ENCODE results near the gene PPA1. TPM values are rescaled to one million over a fixed set of nuclear protein-coding genes. Genes with fewer than 3 reads are reported as not detected.

The PPA1 gene
- total RNA-seq, 1 experiment from 2014 or later, result 180 TPM

GRCh38 chr10:70190581-70190980 is 42.6 kb downstream of the PPA1 start:
- H3K4me1 Mint-ChIP-seq, result peaks cover 9% of the 10 kb centered on the region
- CTCF ChIA-PET, result interaction anchor here (0.9 to 1.3 kb wide), 2 partner anchors 20 to 74 kb away, joined by 3 to 4 read pairs; partner anchors contain the start of gene SAR1A
- H3K27me3 Mint-ChIP-seq (ENCODE audit: low read depth), result no peaks in the 10 kb centered on the region
- DNase-seq (ENCODE audit: low spot score), result no peak
- POLR2A ChIA-PET, result no interaction called here
- ATAC-seq, result no peak; the same call in 1 of the 2 replicates
- no peak overlapping the region for H3K4me3 Mint-ChIP-seq
- H3K36me3 Mint-ChIP-seq, result no peaks in the 10 kb centered on the region
- no peaks in the 10 kb centered on the region for H3K9me3 Mint-ChIP-seq
- no peak overlapping the region; the same call in 1 of the 2 replicates for H3K27ac Mint-ChIP-seq
- no peak for TF ChIP-seq MAX (CRISPR knock-in tag; IDR thresholded peaks at IDR 0.05)
- TF ChIP-seq CBFB (CRISPR knock-in tag; IDR thresholded peaks at IDR 0.05; ENCODE audit: low read depth), result no peak
- TF ChIP-seq, protein P1, sequence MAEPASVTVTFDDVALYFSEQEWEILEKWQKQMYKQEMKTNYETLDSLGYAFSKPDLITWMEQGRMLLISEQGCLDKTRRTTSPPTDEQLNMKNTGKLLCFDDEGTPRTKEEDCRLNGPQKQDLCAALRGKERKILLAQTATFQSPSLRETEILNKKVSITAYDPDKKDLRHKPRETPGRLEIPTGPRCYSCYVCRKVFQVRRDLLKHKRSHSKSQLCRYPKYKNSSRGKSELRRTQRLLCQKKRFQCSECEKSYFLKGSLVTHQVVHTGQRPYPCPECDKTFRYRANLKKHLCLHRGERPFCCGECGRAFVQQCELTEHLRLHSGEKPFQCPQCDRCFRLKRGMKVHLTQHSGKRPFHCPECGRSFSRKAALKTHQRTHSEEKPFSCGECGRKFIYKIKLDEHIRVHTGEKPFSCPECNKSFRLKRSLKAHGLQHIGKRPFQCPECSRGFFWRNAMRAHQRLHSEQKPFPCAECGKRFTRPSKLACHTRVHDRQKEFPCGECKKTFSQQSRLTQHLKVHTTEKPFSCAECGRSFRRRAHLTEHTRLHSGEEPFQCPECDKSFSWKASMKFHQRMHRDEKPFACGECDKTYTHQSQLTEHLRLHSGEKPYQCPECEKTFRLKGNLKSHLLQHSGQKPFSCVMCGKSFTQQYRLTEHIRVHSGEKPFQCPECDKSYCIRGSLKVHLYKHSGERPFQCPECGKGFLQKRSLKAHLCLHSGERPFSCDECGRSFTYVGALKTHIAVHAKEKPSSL (CRISPR knock-in tag; conservative IDR thresholded peaks at IDR 0.05), result no peak
- TF ChIP-seq USF2 (CRISPR knock-in tag; IDR thresholded peaks at IDR 0.05), result no peak
- TF ChIP-seq ZNF263 (CRISPR knock-in tag; IDR thresholded peaks at IDR 0.05; ENCODE audit: low read depth), result no peak
- TF ChIP-seq SOX15 (CRISPR knock-in tag; IDR thresholded peaks at IDR 0.05), result no peak
- TF ChIP-seq, protein P2, sequence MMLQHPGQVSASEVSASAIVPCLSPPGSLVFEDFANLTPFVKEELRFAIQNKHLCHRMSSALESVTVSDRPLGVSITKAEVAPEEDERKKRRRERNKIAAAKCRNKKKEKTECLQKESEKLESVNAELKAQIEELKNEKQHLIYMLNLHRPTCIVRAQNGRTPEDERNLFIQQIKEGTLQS (CRISPR knock-in tag; conservative IDR thresholded peaks at IDR 0.05), result no peak
- no peak for TF ChIP-seq ERG (CRISPR knock-in tag; IDR thresholded peaks at IDR 0.05)
- TF ChIP-seq MXD4 (CRISPR knock-in tag; IDR thresholded peaks at IDR 0.05; ENCODE audit: borderline replicate concordance), result no peak
- TF ChIP-seq, protein P3, sequence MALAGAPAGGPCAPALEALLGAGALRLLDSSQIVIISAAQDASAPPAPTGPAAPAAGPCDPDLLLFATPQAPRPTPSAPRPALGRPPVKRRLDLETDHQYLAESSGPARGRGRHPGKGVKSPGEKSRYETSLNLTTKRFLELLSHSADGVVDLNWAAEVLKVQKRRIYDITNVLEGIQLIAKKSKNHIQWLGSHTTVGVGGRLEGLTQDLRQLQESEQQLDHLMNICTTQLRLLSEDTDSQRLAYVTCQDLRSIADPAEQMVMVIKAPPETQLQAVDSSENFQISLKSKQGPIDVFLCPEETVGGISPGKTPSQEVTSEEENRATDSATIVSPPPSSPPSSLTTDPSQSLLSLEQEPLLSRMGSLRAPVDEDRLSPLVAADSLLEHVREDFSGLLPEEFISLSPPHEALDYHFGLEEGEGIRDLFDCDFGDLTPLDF (CRISPR knock-in tag; IDR thresholded peaks at IDR 0.05), result no peak
- no peak for TF ChIP-seq RELA (CRISPR knock-in tag; IDR thresholded peaks at IDR 0.05; ENCODE audit: borderline replicate concordance)
- no peak for TF ChIP-seq NFE2L1 (CRISPR knock-in tag; IDR thresholded peaks at IDR 0.05)
- no peak for TF ChIP-seq JAZF1 (CRISPR knock-in tag; IDR thresholded peaks at IDR 0.05)
- TF ChIP-seq FOXJ3 (CRISPR knock-in tag; IDR thresholded peaks at IDR 0.05; ENCODE audit: borderline replicate concordance), result no peak
- TF ChIP-seq, protein P4, sequence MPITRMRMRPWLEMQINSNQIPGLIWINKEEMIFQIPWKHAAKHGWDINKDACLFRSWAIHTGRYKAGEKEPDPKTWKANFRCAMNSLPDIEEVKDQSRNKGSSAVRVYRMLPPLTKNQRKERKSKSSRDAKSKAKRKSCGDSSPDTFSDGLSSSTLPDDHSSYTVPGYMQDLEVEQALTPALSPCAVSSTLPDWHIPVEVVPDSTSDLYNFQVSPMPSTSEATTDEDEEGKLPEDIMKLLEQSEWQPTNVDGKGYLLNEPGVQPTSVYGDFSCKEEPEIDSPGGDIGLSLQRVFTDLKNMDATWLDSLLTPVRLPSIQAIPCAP (CRISPR knock-in tag; IDR thresholded peaks at IDR 0.05), result no peak

DNA sequence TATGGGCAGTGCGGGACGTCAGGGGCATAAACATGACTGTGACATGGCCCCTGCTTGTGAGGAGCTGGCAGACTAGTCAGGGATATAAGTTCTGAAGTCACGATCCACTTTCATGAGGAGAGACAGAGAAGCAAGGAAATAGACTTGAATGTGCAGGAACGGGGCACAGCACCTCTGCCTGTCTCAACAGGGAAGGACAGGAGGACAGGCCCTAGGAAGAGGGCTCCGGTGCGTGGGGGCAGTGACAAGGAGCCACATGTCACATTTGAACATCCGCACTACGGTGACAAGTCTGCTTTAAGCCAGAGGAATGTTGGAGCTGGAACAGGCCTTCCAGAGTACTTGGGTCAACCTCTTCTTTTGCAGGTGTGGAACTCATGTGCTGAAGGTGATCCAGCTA is 43.1 kb downstream of the PPA1 start:
- Mint-ChIP-seq H3K9me3 (no peaks in the 10 kb centered on the region), H3K36me3 (no peaks in the 10 kb centered on the region), H3K4me3 (no peak overlapping the region), H3K27ac (no peak overlapping the region), H3K27me3 (ENCODE audit: low read depth) (peaks cover 4% of the 10 kb centered on the region; the same call in 1 of the 2 replicates), H3K4me1 (peaks cover 9% of the 10 kb centered on the region)
- CTCF ChIA-PET, result interaction anchor here (0.9 to 1.3 kb wide), 2 partner anchors 20 to 75 kb away, joined by 3 to 4 read pairs; partner anchors contain the start of gene SAR1A
- no peak for DNase-seq (ENCODE audit: low spot score)
- no peak for ATAC-seq
- POLR2A ChIA-PET, result no interaction called here
- TF ChIP-seq, protein P4 (CRISPR knock-in tag; IDR thresholded peaks at IDR 0.05), result no peak
- TF ChIP-seq SMAD4 (CRISPR knock-in tag; IDR thresholded peaks at IDR 0.05), result no peak
- TF ChIP-seq FOXJ3 (CRISPR knock-in tag; IDR thresholded peaks at IDR 0.05; ENCODE audit: borderline replicate concordance), result no peak
- TF ChIP-seq ELF4 (CRISPR knock-in tag; IDR thresholded peaks at IDR 0.05; ENCODE audit: low read depth), result no peak
- no peak for TF ChIP-seq IRF2 (CRISPR knock-in tag; IDR thresholded peaks at IDR 0.05; ENCODE audit: borderline replicate concordance, low read depth)
- no peak for TF ChIP-seq PRRX2 (CRISPR knock-in tag; IDR thresholded peaks at IDR 0.05)
- TF ChIP-seq ERG (CRISPR knock-in tag; IDR thresholded peaks at IDR 0.05), result no peak
- TF ChIP-seq SP1 (CRISPR knock-in tag; conservative IDR thresholded peaks at IDR 0.05), result no peak
- TF ChIP-seq ARID4B (CRISPR knock-in tag; IDR thresholded peaks at IDR 0.05; ENCODE audit: borderline replicate concordance), result no peak
